Activated CD4-positive, CD25-positive, alpha-beta regulatory T cell treated with anti-CD3 and anti-CD28 coated beads, Interleukin-2, amount 50 U/mL, for 24 hours (primary cell): ENCODE measurements around the gene PTPRT.

Experiments used
- ATAC-seq, 2 donors: fragments of 150-1000 bp; cut with Tn5 transposase; one replicate each; pipeline ENCODE4 v1.10.0; 2021; ENCODE audit warnings: mild to moderate bottlenecking in 1 of 2, moderate library complexity in 1 of 2

The PTPRT gene

GRCh38 chr20:42604998-42605956 lies 584.4 kb downstream of the PTPRT start:
- ATAC-seq, result no peak

- no peak for ATAC-seq
These were observed 586.1 kb downstream of the PTPRT start for GRCh38 chr20:42603655-42604054.

- no peak for ATAC-seq
These were observed 591.1 kb downstream of the PTPRT start for GRCh38 chr20:42598581-42598980.

GRCh38 chr20:42595625-42596024 lies 594.1 kb downstream of the PTPRT start:
- no peak for ATAC-seq

- no peak for ATAC-seq
These were observed 595.0 kb downstream of the PTPRT start for GRCh38 chr20:42594659-42595058.

- ATAC-seq, result no peak
These were observed 595.7 kb downstream of the PTPRT start for GRCh38 chr20:42594011-42594410.

- no peak for ATAC-seq
These were observed 599.6 kb downstream of the PTPRT start for GRCh38 chr20:42589976-42590639.

GRCh38 chr20:42588847-42589246 lies 600.9 kb downstream of the PTPRT start:
- no peak for ATAC-seq

- ATAC-seq, result no peak
These were observed 602.3 kb downstream of the PTPRT start for GRCh38 chr20:42587427-42587826.

- no peak for ATAC-seq
These were observed 608.4 kb downstream of the PTPRT start for GRCh38 chr20:42581311-42581710.

GRCh38 chr20:42576167-42576566 lies 613.5 kb downstream of the PTPRT start:
- ATAC-seq, result no peak

GRCh38 chr20:42572320-42573016 lies 617.2 kb downstream of the PTPRT start:
- ATAC-seq, result no peak

GRCh38 chr20:42567409-42567808 lies 622.3 kb downstream of the PTPRT start:
- no peak for ATAC-seq

GRCh38 chr20:42565235-42565995 lies 624.3 kb downstream of the PTPRT start:
- no peak for ATAC-seq

- ATAC-seq, result no peak
These were observed 630.0 kb downstream of the PTPRT start for GRCh38 chr20:42559665-42560064.

GRCh38 chr20:42556575-42556974 lies 633.1 kb downstream of the PTPRT start:
- ATAC-seq, result no peak

- no peak for ATAC-seq
These were observed 636.3 kb downstream of the PTPRT start for GRCh38 chr20:42553374-42553773.

- ATAC-seq, result no peak
These were observed 640.2 kb downstream of the PTPRT start for GRCh38 chr20:42549496-42549895.

GRCh38 chr20:42544926-42545325 lies 644.8 kb downstream of the PTPRT start:
- ATAC-seq, result no peak

- ATAC-seq, result no peak
These were observed 656.9 kb downstream of the PTPRT start for GRCh38 chr20:42532831-42533230.

GRCh38 chr20:42531508-42531961 lies 658.2 kb downstream of the PTPRT start:
- no peak for ATAC-seq

GRCh38 chr20:42530855-42531448 lies 658.8 kb downstream of the PTPRT start:
- ATAC-seq, result no peak
